EL (cell line): ENCODE data around the gene MAP3K4.
A peak's percentile ranks its signal among the peaks of the same experiment; 100 is the strongest.
"Not testable (repeated sequence)": the region's sequence is repeated elsewhere in the genome, so short reads cannot be mapped to it uniquely, and the experiment has no call there.

ENCODE experiments used
- DNase-seq: peaks from one replicate; pipeline ENCODE4 v3.0.0-alpha.2; 2016

The MAP3K4 gene

GRCh38 chr6:161085246-161085645 lies 93.7 kb downstream of the MAP3K4 start:
- DNase-seq = no peak

- DNase-seq = no peak
These were observed 97.2 kb downstream of the MAP3K4 start for GRCh38 chr6:161088676-161089328.

- DNase-seq = no peak
These were observed 99.6 kb downstream of the MAP3K4 start for GRCh38 chr6:161091151-161091550.

- peak; percentile 60 for DNase-seq
These were observed 100.6 kb downstream of the MAP3K4 start for GRCh38 chr6:161091972-161092701.

GRCh38 chr6:161094955-161095354 lies 103.4 kb downstream of the MAP3K4 start:
- no peak for DNase-seq

- no peak for DNase-seq
These were observed 104.3 kb downstream of the MAP3K4 start for GRCh38 chr6:161095916-161096315.

GRCh38 chr6:161100072-161100471 lies 108.5 kb downstream of the MAP3K4 start:
- no peak for DNase-seq

GRCh38 chr6:161101517-161101916 lies 109.9 kb downstream of the MAP3K4 start:
- DNase-seq = no peak

- no peak for DNase-seq
These were observed 111.9 kb downstream of the MAP3K4 start for GRCh38 chr6:161103475-161103874.

- DNase-seq = peak; percentile 30
These were observed 113.4 kb downstream of the MAP3K4 start for GRCh38 chr6:161104966-161105365.

- no peak for DNase-seq
These were observed 113.8 kb downstream of the MAP3K4 start for GRCh38 chr6:161105408-161105807.

GRCh38 chr6:161107779-161108730 lies 116.5 kb downstream of the MAP3K4 start:
- no peak for DNase-seq

GRCh38 chr6:161108916-161109315 lies 117.3 kb downstream of the MAP3K4 start:
- DNase-seq = no peak

GRCh38 chr6:161109366-161109765 lies 117.8 kb downstream of the MAP3K4 start:
- no peak for DNase-seq

- DNase-seq = no peak
These were observed 118.6 kb downstream of the MAP3K4 start for GRCh38 chr6:161110028-161110779.

GRCh38 chr6:161111261-161111660 lies 119.7 kb downstream of the MAP3K4 start:
- DNase-seq = no peak

GRCh38 chr6:161115468-161115867 lies 123.9 kb downstream of the MAP3K4 start:
- DNase-seq = no peak

GRCh38 chr6:161116554-161116953 lies 125.0 kb downstream of the MAP3K4 start:
- no peak for DNase-seq

- DNase-seq = no peak
These were observed 125.7 kb downstream of the MAP3K4 start for GRCh38 chr6:161117308-161117707.

- DNase-seq = no peak
These were observed 126.4 kb downstream of the MAP3K4 start for GRCh38 chr6:161117942-161118341.

- DNase-seq = not testable (repeated sequence)
These were observed 131.8 kb downstream of the MAP3K4 start for GRCh38 chr6:161123319-161123718.

- no peak for DNase-seq
These were observed 134.0 kb downstream of the MAP3K4 start for GRCh38 chr6:161125591-161125990.
